Tracheal epithelial cell (primary cell): ENCODE measurements around the gene OR1E2. TPM values are rescaled to one million over a fixed set of nuclear protein-coding genes. Genes with fewer than 3 reads are reported as not detected.

Source experiments
- total RNA-seq: library from RNA; depleted of rRNA; stranded (reverse); fragments of >200 nt; gene quantifications from 2 replicates; pipeline ENCODE4 v1.2.1, GENCODE V29; 2014

OR1E2 gene
- not detected in 2 replicates for total RNA-seq

GRCh38 chr17:3433741-3434140 is at the start of gene OR1E2:
OR1E2 (minus strand) TSS chr17:3433841; CDS start chr17:3433841, 0 bp downstream.

GRCh38 chr17:3475812-3476610 is 42.4 kb upstream of the OR1E2 start, which contains the start of gene ASPA:
ASPA (plus strand) TSS chr17:3475997; CDS start chr17:3476160, 163 bp downstream.

GRCh38 chr17:3471599-3471998 is 38.0 kb upstream of the OR1E2 start, which contains the start of gene SPATA22:
SPATA22 (minus strand) TSS chr17:3471819; CDS start chr17:3469325, 2,494 bp downstream.

GRCh38 chr17:3411070-3411469 is 22.6 kb downstream of the OR1E2 start, which contains the start of gene OR3A3:
OR3A3 (plus strand) TSS chr17:3411370.

GRCh38 chr17:3398310-3398709 is 35.3 kb downstream of the OR1E2 start, which contains the start of gene OR1E1:
OR1E1 (minus strand) TSS chr17:3398410; CDS start chr17:3398410, 0 bp downstream.

GRCh38 chr17:3385869-3386816 is 47.5 kb downstream of the OR1E2 start, which contains the start of gene OR3A2:
OR3A2 (minus strand) TSS chr17:3386308.

Other genes with a start within 250 kb of the OR1E2 start
- not detected in 2 replicates for gene OR1A2, start 236.3 kb downstream of the OR1E2 start, total RNA-seq
- gene OR1A1, start 226.2 kb downstream of the OR1E2 start, total RNA-seq: not detected in 2 replicates
- gene OR3A1, start 135.5 kb downstream of the OR1E2 start, total RNA-seq: not detected in 2 replicates
- gene OR3A2, start 47.5 kb downstream of the OR1E2 start, total RNA-seq: not detected in 2 replicates
- gene OR1E1, start 35.4 kb downstream of the OR1E2 start, total RNA-seq: not detected in 2 replicates
- gene OR3A3, start 22.5 kb downstream of the OR1E2 start, total RNA-seq: not detected in 2 replicates
- gene SPATA22, start 38.0 kb upstream of the OR1E2 start, total RNA-seq: 0.24 TPM in 1 of 2 replicates, not detected in the other
- not detected in 2 replicates for gene ASPA, start 42.2 kb upstream of the OR1E2 start, total RNA-seq
- 0.21 and 9.9 TPM in 2 replicates for gene TRPV3, start 124.0 kb upstream of the OR1E2 start, total RNA-seq
- gene TRPV1, start 175.6 kb upstream of the OR1E2 start, total RNA-seq: 0.72 and 1.3 TPM in 2 replicates
- gene SHPK, start 202.4 kb upstream of the OR1E2 start, total RNA-seq: 7.5 and 7.7 TPM in 2 replicates
- 16.4 and 28.7 TPM in 2 replicates for gene CTNS, start 202.9 kb upstream of the OR1E2 start, total RNA-seq
- 196 and 295 TPM in 2 replicates for gene TAX1BP3, start 234.7 kb upstream of the OR1E2 start, total RNA-seq
- gene EMC6, start 235.0 kb upstream of the OR1E2 start, total RNA-seq: 25.3 and 25.4 TPM in 2 replicates